HG03520 (cell line): Measurements from ENCODE around the gene CBFA2T3.

ENCODE experiments used
- ATAC-seq: cut with Tn5 transposase; IDR thresholded peaks from one replicate; pipeline ENCODE4 v1.9.1; 2021; ENCODE audit warnings: mild to moderate bottlenecking, moderate library complexity; ENCODE audit not compliant: unreplicated experiment

Gene CBFA2T3

DNA sequence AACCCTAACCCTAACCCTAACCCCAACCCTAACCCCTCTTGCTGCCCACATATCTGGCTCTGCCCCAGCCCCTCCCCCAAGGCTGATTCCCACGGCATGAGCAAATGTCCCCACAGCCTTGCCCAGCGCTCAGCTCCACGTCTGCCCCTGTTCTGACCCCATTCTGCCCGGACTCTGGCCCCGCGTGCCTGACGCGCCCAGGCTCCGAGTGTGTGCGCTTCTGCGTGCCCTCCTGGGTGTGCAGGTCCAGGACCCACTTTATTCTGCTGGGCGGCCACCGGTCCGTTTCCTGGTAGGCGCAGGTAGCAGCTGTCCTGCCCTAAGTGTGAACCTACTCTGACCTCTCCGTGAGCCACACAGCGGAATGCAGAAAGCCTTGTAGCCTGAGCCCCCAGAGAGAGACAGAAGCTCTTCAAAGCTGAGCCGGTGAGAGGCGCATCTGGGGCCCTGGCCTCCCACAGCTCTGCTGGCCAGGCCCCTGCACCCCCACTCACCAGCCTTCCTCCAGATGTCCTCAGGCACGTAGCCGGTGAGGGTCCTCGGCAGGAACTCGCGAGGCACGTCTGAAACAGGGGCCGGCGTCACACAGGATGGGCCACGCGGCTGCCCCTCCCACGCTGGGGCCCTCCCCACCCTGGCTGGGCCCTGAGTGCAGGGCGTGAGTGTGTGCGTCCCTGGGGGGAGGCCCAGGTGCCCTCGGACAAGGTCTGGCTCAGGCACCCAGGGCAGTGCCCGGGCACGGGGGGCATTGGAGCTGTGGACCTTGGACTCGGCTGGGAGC lies 96.6 kb downstream of the CBFA2T3 start:
- no peak for ATAC-seq

DNA sequence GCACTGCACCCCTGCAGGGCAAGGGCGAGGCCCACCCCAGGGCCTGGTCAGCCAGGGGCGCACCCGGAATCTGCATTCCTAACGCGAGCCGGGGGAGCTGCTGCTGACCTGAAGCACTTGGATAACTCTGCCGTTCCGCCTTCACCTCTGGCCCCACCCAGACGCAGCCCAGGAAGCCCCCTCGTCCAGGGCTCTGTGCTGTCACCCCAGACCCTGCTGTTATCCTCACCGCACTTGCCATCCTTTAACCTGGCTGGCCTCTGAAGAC lies 97.3 kb downstream of the CBFA2T3 start:
- no peak for ATAC-seq

DNA sequence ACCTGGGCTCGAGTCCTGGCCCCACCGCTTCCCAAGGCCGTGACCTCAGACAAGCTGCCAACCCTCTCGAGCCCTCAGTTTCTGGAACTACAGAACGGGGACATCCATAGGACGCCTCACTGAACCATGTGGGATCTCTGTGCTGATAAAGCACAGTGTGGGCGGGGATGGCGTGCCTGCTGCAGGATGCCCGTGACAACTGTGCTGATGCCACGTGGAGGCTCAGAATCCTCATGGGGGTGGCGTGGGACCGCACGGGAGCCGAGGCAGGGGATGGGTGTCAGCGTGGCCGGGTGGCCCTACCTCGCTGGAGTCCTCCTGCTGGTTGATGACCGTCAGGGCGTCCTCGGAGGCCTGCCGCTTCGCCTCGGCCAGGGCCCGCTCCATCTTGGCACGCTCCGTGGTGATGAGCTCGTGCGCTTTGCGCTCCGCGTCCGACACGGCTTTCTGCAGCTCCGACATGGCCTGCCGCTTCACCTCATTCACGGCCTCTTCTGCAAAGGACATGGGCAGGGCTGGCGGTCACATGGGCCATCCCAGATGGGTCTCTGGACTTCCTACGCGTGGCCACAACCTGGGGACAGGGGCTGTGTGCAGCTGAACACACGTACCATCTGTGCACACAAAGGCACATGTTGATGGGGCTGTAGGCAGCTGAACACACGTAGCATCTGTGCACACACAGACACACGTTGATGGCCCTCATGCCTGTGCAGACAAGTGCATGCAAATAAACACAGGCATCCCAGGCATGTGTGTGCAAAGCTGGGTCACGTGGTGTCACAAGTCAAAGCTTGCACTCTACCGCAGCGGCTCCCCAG lies 97.8 kb downstream of the CBFA2T3 start:
- ATAC-seq = no peak

DNA sequence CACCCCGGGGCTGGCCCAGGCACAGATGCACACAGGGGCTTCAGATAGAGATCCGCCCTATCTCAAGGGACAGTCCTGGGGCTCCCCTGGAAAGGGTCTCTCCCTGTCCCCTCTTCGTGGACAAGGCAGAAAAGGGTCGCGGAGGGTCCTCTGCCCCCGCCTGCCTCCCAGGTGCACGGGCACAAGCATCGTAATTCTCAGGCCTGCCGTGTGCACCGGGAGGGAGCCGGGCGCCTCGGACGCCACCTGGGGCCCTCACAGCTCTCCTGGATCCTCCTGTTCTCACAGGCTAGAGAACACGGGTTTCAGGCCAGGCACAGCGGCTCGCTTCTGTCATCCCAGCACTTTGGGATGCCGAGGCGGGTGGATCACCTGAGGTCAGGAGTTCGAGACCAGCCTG lies 98.7 kb downstream of the CBFA2T3 start:
- ATAC-seq = no peak

DNA sequence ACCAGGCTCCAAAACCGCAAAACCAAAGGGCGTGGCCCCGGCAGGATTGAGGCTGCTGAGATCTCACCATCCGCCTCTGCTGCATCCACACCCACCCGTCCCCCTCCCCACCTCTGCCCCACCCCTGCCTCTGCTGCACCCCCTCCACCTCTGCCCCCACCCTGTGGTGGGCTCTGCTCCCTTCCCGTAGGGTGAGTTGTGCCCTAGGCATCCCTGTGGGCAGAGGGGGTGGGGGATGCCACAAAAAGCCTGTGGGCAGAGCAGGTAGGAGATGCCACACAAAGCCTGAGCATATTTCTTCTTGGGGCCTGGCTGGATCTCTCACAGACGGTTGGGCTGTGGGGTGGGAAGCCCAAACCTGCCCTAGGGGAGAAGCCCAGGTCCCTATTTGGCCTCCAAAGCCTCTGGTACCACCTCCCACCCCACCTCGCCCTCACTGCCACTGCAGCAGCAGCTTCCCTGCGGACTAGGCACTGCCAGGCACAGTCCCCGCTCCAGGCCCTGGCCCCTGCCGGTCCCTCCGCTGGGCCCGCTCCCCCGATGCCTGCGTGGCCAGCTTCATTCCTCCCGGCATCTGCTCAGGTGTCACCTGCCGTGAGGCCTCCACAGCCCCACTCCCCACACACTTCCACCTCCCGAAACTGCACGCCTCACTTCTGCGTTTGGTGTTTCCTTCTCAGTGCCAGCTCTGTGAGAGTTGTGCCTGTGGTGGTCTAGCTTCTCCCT lies 99.3 kb downstream of the CBFA2T3 start:
- ATAC-seq = no peak

DNA sequence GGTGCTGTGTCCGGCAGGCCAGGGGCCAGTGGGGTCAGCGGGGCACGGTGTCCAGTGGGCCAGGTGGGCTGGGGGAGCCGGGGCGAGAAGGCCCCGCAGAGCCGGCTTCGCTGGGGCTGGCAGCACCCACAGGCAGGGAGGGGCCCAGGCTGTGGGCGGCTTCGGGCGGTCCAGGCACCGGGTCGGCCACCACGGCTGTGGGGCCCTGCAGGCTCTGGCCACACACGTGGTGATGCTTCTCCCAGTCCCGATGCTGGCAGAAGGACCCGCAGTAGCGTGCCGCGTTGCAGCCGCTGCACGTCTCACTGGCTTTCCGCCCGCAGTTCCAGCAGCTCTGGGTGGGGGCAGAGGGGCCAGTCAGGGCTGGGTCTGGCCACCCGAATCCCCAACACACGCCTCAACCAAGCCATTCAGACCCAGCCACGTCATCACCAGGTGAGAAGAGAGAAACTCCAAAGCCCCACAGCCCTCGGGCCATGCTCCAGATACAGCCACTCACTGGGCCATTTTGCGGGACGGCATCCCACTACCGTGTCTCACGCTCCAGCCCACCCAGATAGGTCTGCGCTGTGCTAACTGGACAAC lies 100.0 kb downstream of the CBFA2T3 start:
- ATAC-seq = no peak

DNA sequence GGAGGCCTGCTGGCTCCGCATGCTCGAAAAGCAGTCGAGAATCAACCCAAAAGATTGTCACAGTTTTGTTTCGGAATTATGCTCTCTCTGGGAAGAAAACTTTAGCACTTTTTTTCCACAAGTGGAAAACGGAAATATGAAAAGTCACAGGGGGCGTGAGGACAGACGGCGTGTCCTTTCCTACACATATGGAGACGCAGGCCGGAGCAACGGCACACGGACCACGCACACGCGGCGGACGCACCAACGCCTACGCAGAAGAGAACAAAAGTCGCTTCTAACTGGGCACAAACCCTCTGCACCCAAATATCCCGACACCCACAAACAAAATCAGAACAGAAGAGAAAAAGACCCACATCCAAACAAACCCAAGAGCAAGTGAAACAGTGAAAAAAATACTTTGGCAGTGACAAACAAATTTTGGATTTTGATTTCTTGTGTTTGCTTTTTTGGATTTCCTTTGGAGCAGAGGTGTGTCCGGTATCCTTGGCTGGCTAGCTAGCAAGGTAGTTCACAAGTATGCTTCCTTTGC lies 101.2 kb downstream of the CBFA2T3 start:
- no peak for ATAC-seq

DNA sequence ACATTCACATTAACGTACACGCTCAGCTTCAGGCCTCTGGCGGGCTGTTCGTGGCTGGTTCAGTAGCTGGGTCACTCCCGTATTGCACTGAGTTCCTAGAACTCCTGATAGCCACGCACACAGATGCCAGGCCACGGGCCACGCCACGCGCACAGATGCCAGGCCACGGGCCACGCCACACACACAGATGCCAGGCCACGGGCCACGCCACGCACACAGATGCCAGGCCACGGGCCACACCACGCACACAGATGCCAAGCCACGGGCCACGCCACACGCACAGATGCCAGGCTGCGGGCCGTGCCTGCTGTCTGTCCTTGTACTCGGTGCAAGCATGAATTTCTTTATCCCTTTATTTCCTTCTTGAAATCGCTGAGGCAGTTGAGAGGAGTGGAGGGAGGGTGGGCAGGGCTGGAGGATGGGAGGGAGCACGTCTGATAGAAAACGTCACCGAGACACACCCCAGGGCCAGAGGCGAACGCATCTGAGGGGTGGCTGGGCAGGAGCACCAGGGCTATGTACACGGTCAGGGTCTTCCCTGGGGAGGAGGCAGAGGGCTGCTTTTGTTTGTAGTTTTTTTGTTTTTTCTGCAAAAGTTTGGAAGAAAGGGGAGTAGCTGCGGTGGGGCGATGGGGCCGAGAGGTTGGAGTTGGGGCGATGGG lies 101.9 kb downstream of the CBFA2T3 start:
- ATAC-seq = no peak

DNA sequence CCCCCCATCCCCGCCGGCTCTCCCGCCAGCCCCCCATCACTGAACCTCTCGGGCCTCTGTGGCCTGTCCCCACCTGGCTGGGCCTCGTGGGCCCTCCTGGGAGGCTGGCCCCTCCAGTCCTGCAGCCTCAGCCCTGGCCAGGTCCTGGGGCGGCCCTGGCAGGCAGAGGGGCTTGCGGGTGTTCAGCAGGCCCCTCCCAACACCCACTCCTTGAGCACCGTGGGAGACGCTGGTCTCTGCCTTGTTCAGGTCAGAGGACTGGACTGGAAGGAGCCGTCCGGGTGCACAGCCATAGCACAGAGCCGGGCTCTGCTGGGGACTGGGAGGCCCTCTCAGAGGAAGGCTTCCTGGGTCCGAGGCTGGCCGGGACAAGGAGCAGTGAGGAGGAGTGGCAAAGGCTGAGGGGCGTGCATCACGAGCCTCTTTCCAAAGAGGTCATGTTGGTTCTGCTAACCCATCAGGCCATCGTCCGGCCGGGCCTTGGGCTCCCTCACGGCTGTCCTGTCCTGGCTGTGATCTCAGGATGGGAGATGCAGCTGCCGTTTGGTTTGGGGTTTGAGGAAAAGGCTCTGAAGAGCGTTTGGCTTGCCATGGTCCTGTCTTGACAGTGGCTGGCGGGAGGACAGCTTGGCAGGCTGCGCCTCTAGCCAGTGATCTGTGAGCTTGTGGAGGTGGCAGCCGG lies 104.2 kb downstream of the CBFA2T3 start:
- no peak for ATAC-seq

DNA sequence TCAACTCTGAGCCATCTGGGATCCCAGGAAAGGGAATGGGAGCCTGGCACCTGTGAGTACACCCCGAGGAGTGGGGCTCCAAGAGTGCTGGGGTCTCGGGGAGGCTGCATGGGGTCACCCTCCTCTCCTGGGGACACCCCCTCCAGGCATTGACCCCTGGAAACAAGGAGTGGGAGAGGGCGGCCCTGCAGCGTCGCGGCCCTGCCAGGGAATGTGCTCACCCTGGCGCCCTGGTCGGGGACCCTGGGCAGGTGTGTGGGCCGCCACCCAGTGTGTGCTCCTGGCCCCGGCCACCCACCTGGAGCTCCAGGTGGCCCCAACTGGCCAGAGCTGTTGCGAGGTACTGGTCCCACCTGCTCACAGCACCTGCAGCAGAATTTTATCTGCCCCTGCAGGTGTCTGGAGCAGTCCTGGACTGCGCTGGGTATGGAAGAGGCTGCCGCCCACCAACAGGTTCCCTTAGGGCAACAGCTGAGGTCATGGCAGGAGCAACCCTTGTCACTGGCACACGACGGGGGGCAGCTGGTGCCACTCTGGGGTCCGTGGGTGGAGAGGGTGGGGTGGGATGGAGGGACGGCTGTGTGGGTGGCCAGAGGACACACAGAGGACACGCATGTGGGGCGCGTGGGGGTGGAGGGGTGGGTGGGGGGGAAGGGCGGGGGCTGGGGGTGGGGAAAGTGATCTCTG lies 105.1 kb downstream of the CBFA2T3 start:
- no peak for ATAC-seq

DNA sequence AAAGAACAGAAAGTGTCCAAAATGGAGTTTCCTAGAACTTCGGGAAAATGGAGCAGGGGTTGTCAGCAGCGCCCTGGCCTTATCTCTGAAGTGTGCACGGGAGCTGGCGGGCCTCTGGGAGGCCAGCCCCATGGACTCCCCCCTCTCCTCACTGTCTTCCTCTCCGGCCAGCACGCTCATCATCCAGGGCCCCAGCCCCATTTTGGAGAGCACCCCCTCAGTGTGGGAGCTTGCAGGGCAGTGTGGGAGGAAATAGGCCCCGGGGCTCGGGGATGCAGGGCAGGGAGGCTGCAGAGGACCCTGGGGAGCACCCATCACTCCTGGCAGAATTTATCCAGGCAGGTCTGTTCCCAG lies 105.7 kb downstream of the CBFA2T3 start:
- ATAC-seq = no peak

DNA sequence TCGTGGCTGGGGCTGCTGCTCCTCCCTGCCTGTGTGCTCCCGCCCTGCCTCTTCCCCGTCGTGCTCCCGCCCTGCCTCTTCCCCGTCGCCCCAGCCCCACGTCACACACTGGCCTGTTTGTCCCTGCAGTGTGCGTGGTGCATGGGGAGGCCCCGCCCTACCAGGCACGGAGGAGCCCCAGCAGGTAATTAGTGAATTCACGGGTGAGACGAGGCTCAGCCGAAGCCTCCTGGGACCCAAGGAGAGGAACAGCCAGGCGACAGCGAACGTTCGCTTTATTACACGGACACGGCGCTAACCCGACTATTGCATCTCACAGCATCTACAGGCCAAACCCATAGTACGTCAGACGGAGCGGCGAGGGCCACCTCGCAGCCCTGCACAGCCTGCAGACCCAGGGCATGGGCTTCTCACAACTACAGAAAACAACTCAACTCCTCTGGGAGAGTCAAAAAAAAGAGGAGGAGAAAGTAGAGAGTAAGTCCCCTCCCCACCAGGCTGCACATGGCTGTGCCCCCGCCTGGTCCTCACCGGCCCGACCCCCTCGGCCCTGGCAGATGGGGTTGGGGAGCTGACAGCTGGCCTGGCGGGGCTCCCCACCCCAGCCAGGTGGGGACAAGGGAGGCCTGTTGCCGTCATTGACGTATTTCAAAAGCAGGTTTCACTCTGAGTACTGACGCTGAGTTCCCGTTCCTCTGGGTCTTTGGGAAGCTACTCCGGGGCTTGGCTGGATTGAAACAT lies 106.2 kb downstream of the CBFA2T3 start:
- no peak for ATAC-seq

DNA sequence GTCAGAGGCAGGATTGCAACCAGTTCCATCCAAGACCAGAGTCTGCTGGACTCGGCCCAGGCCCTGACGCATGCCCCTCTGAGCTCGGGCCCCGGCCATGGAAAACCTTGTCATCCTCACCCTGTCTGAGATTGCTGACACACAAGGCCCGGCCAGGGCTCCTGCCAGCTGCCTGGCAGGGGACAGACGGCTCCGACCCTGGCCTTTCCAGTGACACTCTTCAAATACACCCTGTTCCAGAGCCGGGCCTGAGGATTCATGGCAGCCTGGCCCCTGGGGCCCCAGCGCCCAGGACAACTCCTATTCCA lies 107.4 kb downstream of the CBFA2T3 start:
- ATAC-seq = no peak

DNA sequence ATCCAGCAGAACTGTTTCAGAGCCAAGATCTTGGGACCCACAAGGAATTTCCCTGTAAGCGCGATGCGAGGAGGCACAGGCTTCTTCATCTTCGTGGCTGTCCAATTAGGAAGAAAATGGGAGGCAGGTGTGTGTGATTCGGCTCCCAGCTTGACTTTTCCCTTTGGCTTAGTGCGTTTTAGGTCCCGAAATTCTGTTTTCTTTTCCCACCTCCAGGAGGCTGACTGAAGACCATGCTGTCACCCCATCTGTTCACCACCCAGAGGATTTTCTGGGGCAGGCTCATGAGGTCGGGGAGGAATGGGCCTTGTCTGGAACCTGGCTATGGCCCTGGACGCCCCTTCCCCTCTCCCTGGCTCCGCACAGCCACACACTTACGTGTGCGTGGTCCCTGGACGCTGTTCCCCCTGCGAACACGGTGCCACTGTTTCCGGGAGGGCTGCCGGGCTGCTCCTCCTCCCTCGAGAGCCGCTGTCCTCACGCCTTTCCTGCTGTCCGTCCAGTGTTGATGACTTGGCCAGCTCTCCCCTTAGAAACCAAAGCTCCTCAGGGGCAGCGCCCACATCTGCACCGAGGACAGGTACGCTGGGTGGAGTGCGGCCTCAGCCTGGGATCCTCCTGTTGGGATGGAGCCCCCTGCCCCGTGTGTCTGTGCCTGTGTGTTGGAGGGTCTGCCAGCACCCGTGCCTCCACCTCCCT lies 107.9 kb downstream of the CBFA2T3 start:
- ATAC-seq = no peak

DNA sequence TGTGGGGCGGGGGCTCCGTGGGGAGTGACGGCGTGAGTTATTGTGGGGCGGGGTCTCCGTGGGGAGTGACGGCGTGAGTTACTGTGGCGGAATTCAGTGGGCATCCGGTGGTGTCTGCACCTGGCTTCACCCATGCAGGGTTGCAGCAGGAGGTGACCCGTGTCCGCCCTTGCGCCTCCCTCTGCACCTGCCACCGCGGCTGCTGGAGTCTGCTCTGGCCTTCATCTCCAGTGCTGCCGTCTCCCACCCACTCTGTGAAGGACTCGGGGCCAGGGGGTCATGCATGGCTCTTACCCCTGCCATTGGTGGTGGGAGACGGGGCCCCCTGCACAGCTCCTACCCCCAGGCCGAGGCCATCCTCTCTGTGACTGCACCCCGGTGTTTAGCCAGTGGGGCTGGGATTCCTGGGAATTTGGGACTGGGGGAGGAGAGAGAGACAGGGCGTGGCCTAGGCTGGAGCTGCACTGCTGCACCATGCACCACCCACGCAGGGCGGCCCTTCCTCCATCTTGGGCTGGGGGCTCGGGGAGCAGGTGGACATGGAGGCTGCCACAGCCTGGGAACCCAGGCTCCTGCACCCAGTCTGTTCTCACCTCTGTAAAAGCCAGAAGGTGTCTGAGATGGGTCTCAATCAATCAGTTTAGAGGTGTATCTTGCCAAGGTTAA lies 109.3 kb downstream of the CBFA2T3 start:
- no peak for ATAC-seq

DNA sequence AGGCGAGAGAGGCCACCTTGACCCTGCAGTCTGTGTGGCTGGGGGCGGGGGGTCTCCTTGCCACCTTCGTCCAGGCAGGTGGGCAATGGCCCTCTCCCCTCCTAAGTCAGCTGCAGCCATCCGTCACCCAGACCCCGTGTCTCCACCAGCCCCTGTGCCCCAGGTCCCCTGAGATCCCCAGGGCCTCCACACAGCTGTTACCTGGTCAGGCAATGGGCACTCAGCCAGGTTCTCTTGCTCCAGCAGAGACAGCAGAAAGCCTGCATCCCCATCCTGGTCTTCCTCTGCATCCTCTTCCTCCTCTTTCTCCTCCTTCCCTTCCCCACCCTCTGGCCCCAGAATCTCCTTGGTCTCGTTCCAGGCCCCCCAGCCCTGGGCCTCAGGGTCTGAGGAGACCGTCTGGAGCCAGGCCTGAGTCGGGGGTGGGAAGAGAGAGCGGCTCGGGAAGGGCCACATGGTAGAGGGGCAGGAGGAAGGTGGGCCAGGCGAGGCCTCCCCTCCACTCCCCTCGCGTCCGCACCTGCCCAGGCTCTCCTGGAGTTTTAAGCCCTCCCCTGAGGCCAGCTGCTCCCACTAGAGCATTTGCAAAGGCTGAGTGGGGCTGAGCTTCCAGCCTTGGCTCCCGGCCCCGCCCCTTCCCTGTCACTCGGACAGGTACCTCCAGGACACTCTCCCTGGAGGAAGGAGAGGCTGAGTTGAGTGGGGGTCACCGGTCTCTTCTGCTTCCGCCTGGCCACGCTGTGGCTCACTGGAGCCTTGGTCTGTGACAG lies 110.7 kb downstream of the CBFA2T3 start, which contains the start of gene PABPN1L:
Gene PABPN1L (minus strand): TSS at position 510 of the 770 bp plus-strand sequence. CDS start 54 bp downstream, at position 456.
- no peak for ATAC-seq

DNA sequence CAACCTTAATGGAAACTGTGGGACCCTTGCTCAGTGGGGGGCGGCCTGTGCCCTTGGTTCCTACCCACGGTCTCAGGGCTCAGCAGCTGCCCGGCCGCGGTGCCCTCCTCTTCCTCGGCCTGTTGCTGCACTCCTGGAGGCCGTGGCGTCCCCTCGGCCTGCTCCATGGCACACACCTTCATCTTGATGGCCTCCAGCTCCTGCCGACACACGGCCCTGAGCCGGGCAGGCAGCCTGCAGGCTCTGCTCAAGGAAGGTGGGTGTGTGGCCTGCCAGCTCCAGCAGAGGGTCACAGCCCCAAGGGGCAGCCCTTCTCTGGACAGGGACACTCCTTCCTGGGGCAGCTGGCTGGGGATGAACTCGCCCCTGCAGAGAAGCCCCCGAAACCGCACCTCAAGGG lies 111.3 kb downstream of the CBFA2T3 start:
- no peak for ATAC-seq
